Fibroblast of skin of right biceps (primary cell): Measurements from ENCODE around the gene MIF4GD.
"Not testable (repeated sequence)": the region's sequence is repeated elsewhere in the genome, so short reads cannot be mapped to it uniquely, and the experiment has no call there.

ENCODE experiments used
- DNase-seq: peaks from one replicate; pipeline ENCODE4 v3.0.0-alpha.2; 2013

Gene MIF4GD

GRCh38 chr17:75288359-75288758, 17.3 kb upstream of the MIF4GD start:
- DNase-seq: no peak

GRCh38 chr17:75287221-75287620, 16.2 kb upstream of the MIF4GD start:
- no peak for DNase-seq

DNA sequence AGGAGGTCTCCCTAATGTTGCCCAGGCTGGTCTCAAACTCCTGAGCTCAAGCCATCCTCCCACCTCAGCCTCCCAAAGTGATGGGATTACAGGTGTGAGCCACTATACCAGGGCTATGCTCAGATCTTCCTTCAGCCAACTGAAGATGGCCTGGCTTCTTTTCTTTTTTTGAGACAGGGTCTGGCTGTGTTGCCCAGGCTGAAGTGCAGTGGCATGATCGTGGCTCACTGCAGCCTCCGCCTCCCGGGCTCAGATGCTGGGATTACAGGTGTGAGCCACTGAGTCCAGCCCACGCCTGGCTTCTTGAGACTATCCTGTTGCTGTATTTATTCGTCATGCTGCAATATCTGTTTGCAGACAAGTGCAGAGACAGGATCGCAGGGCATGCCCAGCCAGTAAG, 14.1 kb upstream of the MIF4GD start:
- DNase-seq: no peak

DNA sequence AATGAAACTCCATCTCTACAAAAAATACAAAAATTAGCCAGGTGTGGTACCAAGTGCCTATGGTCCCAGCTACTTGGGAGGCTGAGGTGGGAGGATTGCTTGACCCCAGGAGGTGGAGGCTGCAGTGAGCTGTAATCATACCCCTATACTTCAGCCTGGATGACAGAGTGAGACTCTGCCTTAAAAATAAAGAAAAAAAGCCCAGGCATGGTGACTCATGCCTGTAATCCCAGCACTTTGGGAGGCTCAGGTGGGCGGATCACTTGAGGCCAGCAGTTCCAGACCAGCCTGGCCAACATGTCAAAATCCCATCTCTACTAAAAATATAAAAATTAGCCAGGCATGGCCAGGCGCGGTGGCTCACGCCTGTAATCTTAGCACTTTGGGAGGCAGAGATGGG, 9.2 kb upstream of the MIF4GD start:
- not testable (repeated sequence) for DNase-seq

GRCh38 chr17:75277664-75278071, 6.6 kb upstream of the MIF4GD start:
- DNase-seq: peak; percentile 51

DNA sequence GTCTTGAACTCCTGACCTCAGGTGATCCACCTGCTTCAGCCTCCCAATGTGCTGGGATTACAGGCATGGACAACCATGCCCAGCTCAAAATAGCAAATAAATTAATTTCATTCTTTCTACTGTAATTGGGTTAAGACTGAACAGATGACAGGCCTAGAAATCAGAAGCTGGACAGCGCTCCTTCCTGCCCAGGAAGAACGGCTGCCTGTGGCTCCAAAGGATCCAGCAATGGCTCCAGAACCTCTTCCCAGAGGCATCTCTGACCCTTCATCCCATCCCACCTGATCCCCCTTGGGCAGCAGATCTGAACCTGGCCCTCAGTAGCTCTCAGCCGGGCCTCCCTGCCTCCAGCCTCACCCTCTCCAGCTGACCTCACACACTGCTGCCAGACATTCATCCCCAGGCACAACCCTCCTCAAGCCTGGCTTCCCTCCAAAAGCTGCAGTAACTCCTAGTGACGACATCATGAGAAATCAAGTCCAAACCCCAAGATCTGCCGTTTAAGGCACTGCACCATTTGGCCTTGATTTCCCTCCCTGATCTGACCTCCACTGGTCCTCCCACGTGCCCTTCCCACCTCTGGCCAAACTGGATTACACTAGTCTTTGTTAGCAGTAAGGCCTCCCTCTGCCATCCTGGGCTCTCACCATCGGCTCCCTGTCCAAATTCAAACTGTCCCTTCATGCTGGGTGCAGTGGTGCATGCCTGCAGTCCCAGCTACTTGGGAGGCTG, 3.1 kb upstream of the MIF4GD start:
- DNase-seq: peak; percentile 61

- DNase-seq: no peak
These were observed 1.8 kb upstream of the MIF4GD start for GRCh38 chr17:75272848-75273184.

DNA sequence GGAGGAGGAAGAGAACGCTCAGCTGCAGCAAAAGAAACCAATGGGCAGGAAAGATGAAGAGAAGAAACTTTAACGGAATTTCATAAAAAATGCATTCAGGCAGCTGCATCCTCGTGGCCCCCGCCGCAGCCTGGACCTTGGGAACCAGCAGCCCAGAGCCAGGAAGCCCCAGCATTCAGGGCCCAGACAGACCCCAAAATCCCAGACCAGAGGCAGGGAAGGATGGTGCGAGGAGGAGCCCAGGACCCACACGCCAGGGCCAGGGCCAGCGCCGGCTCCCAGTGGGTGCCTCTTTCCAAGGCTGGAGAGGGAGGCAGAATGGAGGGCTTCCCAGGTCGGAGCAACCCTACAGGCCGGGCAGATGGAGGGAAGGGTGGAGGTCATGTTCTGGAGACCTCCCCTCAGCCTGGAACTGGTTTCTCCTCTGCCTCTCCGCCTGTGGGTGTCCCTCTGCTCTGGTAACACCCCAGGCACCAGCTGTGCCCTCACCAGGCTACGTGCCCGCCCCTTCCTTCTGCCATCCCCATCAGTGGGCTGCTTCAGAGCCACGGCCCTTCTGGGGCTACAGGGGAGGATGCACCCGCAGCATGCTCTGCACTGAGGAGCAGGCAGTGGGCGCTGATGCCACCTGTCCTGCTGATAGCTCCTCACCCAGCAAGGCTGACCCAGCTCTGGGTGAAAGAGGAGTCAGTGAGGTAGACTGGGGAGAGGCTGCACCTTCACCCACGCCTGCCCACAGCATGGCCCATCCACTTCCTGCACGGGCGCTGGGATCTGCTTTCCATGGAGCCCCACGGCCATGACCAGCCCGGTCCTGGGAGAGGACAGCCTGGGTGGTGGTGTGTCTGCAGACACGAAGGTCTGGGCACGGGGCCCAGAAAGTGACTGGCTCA, 1.2 kb upstream of the MIF4GD start:
- DNase-seq: peak; percentile 27

GRCh38 chr17:75271233-75271954, 363 bp upstream of the MIF4GD start:
- DNase-seq: peak; percentile 75

GRCh38 chr17:75270218-75270965, 639 bp downstream of the MIF4GD start:
- DNase-seq: peak; percentile 67

GRCh38 chr17:75269844-75270217, 1.2 kb downstream of the MIF4GD start:
- no peak for DNase-seq

GRCh38 chr17:75267411-75268232, 3.4 kb downstream of the MIF4GD start:
- DNase-seq: no peak

GRCh38 chr17:75267153-75267410, 3.9 kb downstream of the MIF4GD start:
- no peak for DNase-seq

GRCh38 chr17:75266316-75267152, 4.5 kb downstream of the MIF4GD start:
- DNase-seq: no peak

DNA sequence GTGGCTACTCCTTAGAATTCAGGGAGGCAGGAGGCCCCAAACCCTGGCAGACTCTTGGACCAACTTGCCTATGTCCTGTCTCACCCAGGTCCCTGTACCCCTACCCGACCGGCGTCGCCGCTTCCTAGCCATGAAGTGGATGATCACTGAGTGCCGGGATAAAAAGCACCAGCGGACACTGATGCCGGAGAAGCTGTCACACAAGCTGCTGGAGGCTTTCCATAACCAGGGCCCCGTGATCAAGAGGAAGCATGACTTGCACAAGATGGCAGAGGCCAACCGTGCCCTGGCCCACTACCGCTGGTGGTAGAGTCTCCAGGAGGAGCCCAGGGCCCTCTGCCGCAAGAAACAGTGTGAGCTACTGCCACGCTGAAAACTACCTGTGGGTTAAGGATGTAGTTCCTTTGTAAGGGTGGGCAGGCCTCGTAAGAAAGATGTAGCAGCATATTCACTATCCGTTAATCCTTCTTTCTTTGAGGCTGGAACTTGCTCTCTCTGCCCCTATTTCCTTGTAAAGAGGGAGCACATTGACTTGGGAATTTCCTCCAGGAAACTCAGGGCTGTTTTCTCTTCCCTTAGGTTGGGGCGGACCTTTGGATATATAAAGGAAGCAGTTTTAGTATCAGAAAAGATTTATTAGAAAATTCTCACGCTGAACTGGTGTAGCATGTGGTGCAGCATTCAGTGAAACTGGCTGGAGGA, 5.3 kb downstream of the MIF4GD start:
- no peak for DNase-seq

DNA sequence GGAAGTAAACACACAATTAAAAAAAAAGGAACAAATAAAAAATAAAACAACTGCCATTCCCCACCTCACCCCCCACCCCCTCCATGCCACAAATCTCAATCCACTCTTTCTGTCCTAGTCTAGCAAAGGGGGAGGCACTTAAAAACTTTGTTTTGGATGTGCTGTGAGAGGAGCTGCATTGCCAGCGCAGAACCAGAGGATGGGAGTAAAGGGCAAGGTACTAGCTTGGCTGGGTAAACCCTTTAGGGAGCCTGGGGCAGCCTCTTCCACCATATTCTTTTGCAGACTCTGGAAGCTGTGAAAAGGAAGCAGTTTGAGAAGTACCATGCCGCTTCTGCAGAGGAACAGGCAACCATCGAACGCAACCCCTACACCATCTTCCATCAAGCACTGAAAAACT, 8.0 kb downstream of the MIF4GD start:
- no peak for DNase-seq

- DNase-seq: peak; percentile 11
These were observed 8.9 kb downstream of the MIF4GD start for GRCh38 chr17:75262112-75262606.

GRCh38 chr17:75261336-75262111, 9.5 kb downstream of the MIF4GD start, which contains the start of the genes GGA3 and MRPS7:
Gene GGA3 (minus strand): TSS chr17:75261606. CDS start chr17:75261587, 19 bp downstream.
Gene MRPS7 (plus strand): TSS chr17:75261879. CDS start chr17:75261901, 22 bp downstream.
- DNase-seq: peak; percentile 94

DNA sequence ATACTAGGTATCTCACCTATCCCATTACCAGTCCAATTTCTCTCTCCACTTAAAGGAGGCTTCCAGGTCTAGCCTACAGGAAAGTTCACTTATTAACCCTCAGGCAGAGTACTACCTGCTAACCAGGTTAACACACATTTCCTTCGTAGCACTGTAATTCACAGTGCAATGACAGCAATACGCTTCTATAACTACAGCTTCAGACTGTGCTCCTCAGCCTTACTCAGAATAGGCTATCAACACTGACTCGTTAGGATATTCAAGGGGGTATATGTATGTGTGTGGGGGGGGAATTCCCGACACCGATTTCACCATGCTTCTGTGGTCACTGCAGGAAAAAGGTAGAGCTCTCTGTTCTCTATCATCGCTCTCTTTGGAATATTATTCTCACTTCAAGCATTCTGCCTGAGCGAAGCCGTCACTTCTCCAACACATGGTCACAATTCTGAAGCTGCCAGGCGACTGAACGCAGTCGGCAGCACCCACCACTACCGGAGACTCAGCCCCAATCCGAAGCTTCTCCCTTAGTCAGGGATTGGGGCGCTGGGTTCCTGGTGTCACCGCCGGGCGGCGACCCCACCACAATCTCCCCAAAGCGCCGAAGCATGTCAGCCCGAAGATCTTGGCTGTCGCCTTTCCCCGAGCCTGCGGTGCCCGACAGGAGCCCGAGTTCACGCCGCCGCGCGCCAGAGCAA, 10.2 kb downstream of the MIF4GD start:
- DNase-seq: no peak
